DND-41 (cell line): Measurements from ENCODE around the gene SGCG.

Experiments used
- ATAC-seq: fragments of 200-7000 bp; cut with Tn5 transposase; 3 replicates; pipeline ENCODE4 v1.9.1; 2021; ENCODE audit warnings: low read depth; ENCODE audit not compliant: insufficient read depth
- DNase-seq: peaks from one replicate; pipeline ENCODE4 v3.0.0-alpha.2; 2020
- H2AFZ ChIP-seq: 2 replicates; pipeline ENCODE4 v1.6.0; 2012; ENCODE audit warnings: low read depth, low read length
- H3K27ac ChIP-seq: 2 replicates; pipeline ENCODE4 v1.5.1; 2012; ENCODE audit warnings: low read length, inconsistent platforms
- H3K27me3 ChIP-seq: fragments of 200-600 bp; sonication (generic); 2 replicates; pipeline ENCODE4 v1.6.0; 2012; ENCODE audit warnings: low read length, mild to moderate bottlenecking, inconsistent platforms; ENCODE audit not compliant: insufficient read depth, poor library complexity
- H3K36me3 ChIP-seq: 2 replicates; pipeline ENCODE4 v1.5.1; 2012; ENCODE audit warnings: low read length, inconsistent platforms; ENCODE audit not compliant: insufficient read depth
- H3K4me1 ChIP-seq: 2 replicates; pipeline ENCODE4 v1.5.1; 2012; ENCODE audit warnings: mild to moderate bottlenecking, low read length; ENCODE audit not compliant: insufficient read depth
- H3K4me2 ChIP-seq: 2 replicates; pipeline ENCODE4 v1.6.0; 2012; ENCODE audit warnings: mild to moderate bottlenecking, moderate library complexity, low read length, inconsistent platforms; ENCODE audit not compliant: insufficient read depth
- H3K4me3 ChIP-seq, 2 experiments: fragments of 200-600 bp in 1 of 2; shearing (Covaris generic) in 1 of 2; 2 replicates each; pipeline ENCODE4 v1.5.1; 2012 to 2016; ENCODE audit warnings: inconsistent platforms in 2 of 2, low read length in 2 of 2, mild to moderate bottlenecking in 2 of 2, low read depth in 1 of 2, moderate library complexity in 1 of 2
- H3K79me2 ChIP-seq: 2 replicates; pipeline ENCODE4 v1.6.0; 2012; ENCODE audit warnings: low read length, inconsistent platforms; ENCODE audit not compliant: insufficient read depth
- H3K9ac ChIP-seq: 2 replicates; pipeline ENCODE4 v1.6.0; 2012; ENCODE audit warnings: low read depth, mild to moderate bottlenecking, inconsistent platforms, low read length, moderate library complexity
- H3K9me3 ChIP-seq: 2 replicates; pipeline ENCODE4 v1.5.1; 2012; ENCODE audit warnings: low read length, moderate library complexity, mild to moderate bottlenecking, inconsistent platforms; ENCODE audit not compliant: insufficient read depth, severe bottlenecking
- H4K20me1 ChIP-seq: 2 replicates; pipeline ENCODE4 v1.6.0; 2012; ENCODE audit warnings: low read length; ENCODE audit not compliant: insufficient read depth
- CTCF ChIP-seq: IDR thresholded peaks from 2 replicates; pipeline ENCODE4 v1.5.1; 2012; ENCODE audit warnings: borderline replicate concordance, low read length, moderate library complexity, mild to moderate bottlenecking; ENCODE audit not compliant: poor library complexity, severe bottlenecking; ENCODE audit errors: extremely low read depth
- EZH2 ChIP-seq: IDR thresholded peaks from 3 replicates; pipeline ENCODE4 v1.6.1; 2012; ENCODE audit warnings: borderline replicate concordance, low read depth, mild to moderate bottlenecking, moderate library complexity, low read length, inconsistent platforms; ENCODE audit not compliant: severe bottlenecking

SGCG gene

GRCh38 chr13:23279321-23279720 lies 98.5 kb downstream of the SGCG start:
- H3K4me1 ChIP-seq = no peaks in the 10 kb centered on the region
- no peaks in the 10 kb centered on the region for H3K36me3 ChIP-seq

GRCh38 chr13:23288564-23288963 lies 107.8 kb downstream of the SGCG start:
- H3K36me3 ChIP-seq = no peaks in the 10 kb centered on the region
- DNase-seq (no peak), ATAC-seq (no peak)
- H3K9me3 ChIP-seq = no peaks in the 10 kb centered on the region
- H3K4me2 ChIP-seq = no peak overlapping the region
- H3K4me1 ChIP-seq = no peaks in the 10 kb centered on the region
- no peak overlapping the region for H3K9ac ChIP-seq
- no peaks in the 10 kb centered on the region for H4K20me1 ChIP-seq
- H3K79me2 ChIP-seq = no peaks in the 10 kb centered on the region
- no peak for TF ChIP-seq EZH2
- TF ChIP-seq CTCF = no peak
- no peak overlapping the region for H3K27ac ChIP-seq
- H3K27me3 ChIP-seq = peaks cover 3% of the 10 kb centered on the region
- no peak overlapping the region for H2AFZ ChIP-seq
- H3K4me3 ChIP-seq = no peak overlapping the region

More at GRCh38 chr13:23279321-23279720, 98.5 kb downstream of the SGCG start:
- DNase-seq (no peak), ATAC-seq (no peak)
- Histone ChIP-seq H3K9ac (no peak overlapping the region), H3K79me2 (no peaks in the 10 kb centered on the region), H3K27ac (no peak overlapping the region), H3K9me3 (no peaks in the 10 kb centered on the region), H3K27me3 (no peaks in the 10 kb centered on the region), H4K20me1 (no peaks in the 10 kb centered on the region), H2AFZ (no peak overlapping the region), H3K4me2 (no peak overlapping the region), H3K4me3 (no peak overlapping the region)
- TF ChIP-seq CTCF = no peak
- TF ChIP-seq EZH2 = no peak

- H2AFZ ChIP-seq = no peak overlapping the region
- no peaks in the 10 kb centered on the region for H4K20me1 ChIP-seq
- no peak for ATAC-seq
- no peaks in the 10 kb centered on the region for H3K79me2 ChIP-seq
- TF ChIP-seq CTCF (no peak), EZH2 (no peak)
- H3K4me3 ChIP-seq = no peak overlapping the region
- no peak overlapping the region for H3K9ac ChIP-seq
- H3K36me3 ChIP-seq = no peaks in the 10 kb centered on the region
- no peak overlapping the region for H3K27ac ChIP-seq
- no peak overlapping the region for H3K4me2 ChIP-seq
- no peaks in the 10 kb centered on the region for H3K9me3 ChIP-seq
- no peaks in the 10 kb centered on the region for H3K4me1 ChIP-seq
- no peak for DNase-seq
- H3K27me3 ChIP-seq = peaks cover 3% of the 10 kb centered on the region
Observed at GRCh38 chr13:23288995-23289394, 108.2 kb downstream of the SGCG start.

- no peaks in the 10 kb centered on the region for H4K20me1 ChIP-seq
- peaks cover 3% of the 10 kb centered on the region for H3K27me3 ChIP-seq
- no peaks in the 10 kb centered on the region for H3K79me2 ChIP-seq
- H3K4me1 ChIP-seq = no peaks in the 10 kb centered on the region
- no peak overlapping the region for H3K4me2 ChIP-seq
- no peak overlapping the region for H3K27ac ChIP-seq
- TF ChIP-seq CTCF (no peak), EZH2 (no peak)
- H3K4me3 ChIP-seq = no peak overlapping the region
- no peak for ATAC-seq
- no peak for DNase-seq
- H3K36me3 ChIP-seq = no peaks in the 10 kb centered on the region
- no peak overlapping the region for H3K9ac ChIP-seq
- H2AFZ ChIP-seq = no peak overlapping the region
- no peaks in the 10 kb centered on the region for H3K9me3 ChIP-seq
Observed at GRCh38 chr13:23289917-23290357, 109.2 kb downstream of the SGCG start.
